HG03108 (cell line): ENCODE results near the gene AFF2.

Experiments used
- ATAC-seq: cut with Tn5 transposase; IDR thresholded peaks from one replicate; pipeline ENCODE4 v1.9.1; 2021; ENCODE audit warnings: moderate library complexity; ENCODE audit not compliant: unreplicated experiment

The AFF2 gene

GRCh38 chrX:148991502-148991901 is 491.1 kb downstream of the AFF2 start:
- no peak for ATAC-seq

GRCh38 chrX:148995661-148996060 is 495.2 kb downstream of the AFF2 start:
- ATAC-seq: no peak

- no peak for ATAC-seq
Measured at GRCh38 chrX:149002320-149002719, 501.9 kb downstream of the AFF2 start.

GRCh38 chrX:149003863-149004660 is 503.6 kb downstream of the AFF2 start:
- no peak for ATAC-seq

GRCh38 chrX:149004936-149005335 is 504.5 kb downstream of the AFF2 start:
- no peak for ATAC-seq

- no peak for ATAC-seq
Measured at GRCh38 chrX:149006235-149006634, 505.8 kb downstream of the AFF2 start.

GRCh38 chrX:149007423-149007822 is 507.0 kb downstream of the AFF2 start:
- ATAC-seq: no peak

GRCh38 chrX:149010013-149010852 is 509.8 kb downstream of the AFF2 start:
- no peak for ATAC-seq

GRCh38 chrX:149010853-149011224 is 510.4 kb downstream of the AFF2 start:
- ATAC-seq: no peak

- ATAC-seq: no peak
Measured at GRCh38 chrX:149013081-149013480, 512.7 kb downstream of the AFF2 start.

- no peak for ATAC-seq
Measured at GRCh38 chrX:149021159-149021558, 520.7 kb downstream of the AFF2 start.

- no peak for ATAC-seq
Measured at GRCh38 chrX:149022485-149022884, 522.1 kb downstream of the AFF2 start.

- ATAC-seq: no peak
Measured at GRCh38 chrX:149032449-149032848, 532.0 kb downstream of the AFF2 start.

GRCh38 chrX:149036086-149036485 is 535.7 kb downstream of the AFF2 start:
- no peak for ATAC-seq

GRCh38 chrX:149037281-149037870 is 537.0 kb downstream of the AFF2 start:
- no peak for ATAC-seq

- ATAC-seq: no peak
Measured at GRCh38 chrX:149039057-149039456, 538.6 kb downstream of the AFF2 start.

GRCh38 chrX:149040873-149041535 is 540.6 kb downstream of the AFF2 start:
- ATAC-seq: no peak

GRCh38 chrX:149043401-149043800 is 543.0 kb downstream of the AFF2 start:
- ATAC-seq: no peak

GRCh38 chrX:149044471-149044870 is 544.1 kb downstream of the AFF2 start:
- ATAC-seq: no peak

- no peak for ATAC-seq
Measured at GRCh38 chrX:149045645-149046210, 545.3 kb downstream of the AFF2 start.
